HepG2 (cell line): Measurements from ENCODE around the gene RPL21.
"Not testable (repeated sequence)": the region's sequence is repeated elsewhere in the genome, so short reads cannot be mapped to it uniquely, and the experiment has no call there.

Experiments
- HOXD1 ChIP-seq: sonication (generic); formaldehyde crosslinking; IDR thresholded peaks from 2 replicates; pipeline ENCODE4 v1.5.0; 2020; ENCODE audit warnings: missing genetic modification reagents
- MAFK ChIP-seq, 2 experiments: IDR thresholded peaks in 1 of 2; conservative IDR thresholded peaks in 1 of 2; 2 replicates each; pipeline ENCODE4 v1.6.1; 2011; ENCODE audit warnings: improper control_type of control experiment in 2 of 2, low read length in 2 of 2

DNA sequence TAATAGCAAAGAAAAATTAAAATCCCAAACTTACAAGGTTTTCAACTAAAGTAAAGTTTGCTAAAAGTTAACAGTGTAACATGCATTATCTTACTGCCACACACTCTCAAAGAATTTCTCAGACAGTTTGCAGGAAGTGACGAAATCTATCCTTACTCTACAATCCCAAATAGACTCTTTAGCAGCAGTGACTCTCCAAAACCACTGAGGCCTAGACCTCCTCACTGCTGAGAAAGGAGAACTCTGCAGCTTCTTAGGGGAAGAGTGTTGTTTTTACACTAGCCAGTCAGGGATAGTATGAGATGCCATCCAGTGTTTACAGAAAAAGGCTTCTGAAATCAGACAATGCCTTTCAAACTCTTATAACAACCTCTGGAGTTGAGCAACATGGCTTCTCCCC, 32.5 kb upstream of the RPL21 start:
- TF ChIP-seq MAFK (conservative IDR thresholded peaks at IDR 0.05 in 1 of 2, IDR thresholded peaks at IDR 0.05 in 1 of 2; ENCODE audit: low read length in 2 of 2); HOXD1 (CRISPR knock-in tag): not testable (repeated sequence)
